HEK293 (cell line): ENCODE results near the gene INO80C.

Experiments
- CTCF ChIP-seq: fragments of 450-650 bp; formaldehyde crosslinking; IDR thresholded peaks from 2 replicates; pipeline ENCODE4 v1.5.1; 2016; ENCODE audit warnings: missing biosample characterization, missing genetic modification characterization
- ZNF341 ChIP-seq: fragments of 450-650 bp; formaldehyde crosslinking; IDR thresholded peaks from 2 replicates; pipeline ENCODE4; 2016; ENCODE audit warnings: low read depth, missing biosample characterization, missing genetic modification characterization
- ZNF626 ChIP-seq: fragments of 450-650 bp; sonication (Bioruptor Pico); formaldehyde crosslinking; IDR thresholded peaks from 2 replicates; pipeline ENCODE4 v1.5.1; 2018; ENCODE audit warnings: missing biosample characterization, missing genetic modification characterization, inconsistent platforms

DNA sequence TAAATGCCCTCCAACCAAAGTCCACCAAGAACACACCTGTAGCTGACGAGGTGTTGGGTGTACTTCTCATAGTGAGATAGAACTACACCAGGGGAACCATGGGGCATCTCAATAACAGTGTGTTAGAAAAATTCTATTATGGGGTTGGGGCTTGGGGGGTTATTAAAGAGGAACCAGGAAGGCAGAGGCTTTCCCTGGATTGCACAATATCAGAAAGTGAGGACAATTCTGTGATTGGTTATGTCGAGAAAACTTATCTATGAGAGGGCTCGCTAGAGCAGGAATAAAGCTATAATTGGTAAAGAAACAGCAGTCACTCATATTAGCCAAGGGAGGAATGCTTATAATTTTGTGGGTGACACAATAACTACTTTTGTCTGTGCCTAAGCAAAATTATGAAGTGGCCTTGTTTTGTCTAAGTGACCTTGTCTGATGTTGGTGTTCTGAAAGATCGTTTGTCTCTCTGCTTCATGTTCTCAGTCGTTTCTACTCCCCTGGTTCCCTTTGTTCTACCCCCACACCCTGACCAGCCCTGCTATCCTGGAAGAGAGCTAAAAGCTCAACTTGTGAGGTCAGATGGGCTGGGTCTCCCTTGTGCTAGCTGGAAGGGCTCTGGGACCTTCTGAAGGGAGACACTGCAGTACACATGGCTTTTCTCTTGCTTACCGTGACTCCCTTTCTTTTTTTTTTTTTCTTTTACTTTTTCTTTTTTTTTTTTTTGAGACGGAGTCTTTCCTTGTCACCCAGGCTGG is 21.6 kb upstream of the INO80C start:
- TF ChIP-seq ZNF626, result no peak
- TF ChIP-seq ZNF341, result no peak
- TF ChIP-seq CTCF, result no peak
